ENCODE measurements around the gene LCE2C.

GRCh38 chr1:152681616-152682015, 6.5 kb downstream of the LCE2C start:
- TF ChIP-seq, protein P1, sequence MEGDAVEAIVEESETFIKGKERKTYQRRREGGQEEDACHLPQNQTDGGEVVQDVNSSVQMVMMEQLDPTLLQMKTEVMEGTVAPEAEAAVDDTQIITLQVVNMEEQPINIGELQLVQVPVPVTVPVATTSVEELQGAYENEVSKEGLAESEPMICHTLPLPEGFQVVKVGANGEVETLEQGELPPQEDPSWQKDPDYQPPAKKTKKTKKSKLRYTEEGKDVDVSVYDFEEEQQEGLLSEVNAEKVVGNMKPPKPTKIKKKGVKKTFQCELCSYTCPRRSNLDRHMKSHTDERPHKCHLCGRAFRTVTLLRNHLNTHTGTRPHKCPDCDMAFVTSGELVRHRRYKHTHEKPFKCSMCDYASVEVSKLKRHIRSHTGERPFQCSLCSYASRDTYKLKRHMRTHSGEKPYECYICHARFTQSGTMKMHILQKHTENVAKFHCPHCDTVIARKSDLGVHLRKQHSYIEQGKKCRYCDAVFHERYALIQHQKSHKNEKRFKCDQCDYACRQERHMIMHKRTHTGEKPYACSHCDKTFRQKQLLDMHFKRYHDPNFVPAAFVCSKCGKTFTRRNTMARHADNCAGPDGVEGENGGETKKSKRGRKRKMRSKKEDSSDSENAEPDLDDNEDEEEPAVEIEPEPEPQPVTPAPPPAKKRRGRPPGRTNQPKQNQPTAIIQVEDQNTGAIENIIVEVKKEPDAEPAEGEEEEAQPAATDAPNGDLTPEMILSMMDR (IDR thresholded peaks at IDR 0.05): no peak
- TF ChIP-seq POLR2A (IDR thresholded peaks at IDR 0.05): no peak
